OCI-LY1 (cell line): ENCODE measurements around the gene TRIOBP.

Source experiments
- H2AFZ ChIP-seq: fragments of 200-600 bp; sonication (generic), shearing (Covaris generic); 2 replicates; pipeline ENCODE4 v1.6.0; 2014; ENCODE audit warnings: antibody characterized with exemption, mild to moderate bottlenecking, low read length
- H3F3A ChIP-seq: fragments of 200-600 bp; sonication (generic), shearing (Covaris generic); 2 replicates; pipeline ENCODE4 v1.6.0; 2014; ENCODE audit warnings: mild to moderate bottlenecking, antibody characterized with exemption, low read length, moderate library complexity; ENCODE audit not compliant: insufficient read depth
- H3K27ac ChIP-seq: fragments of 200-600 bp; sonication (generic); 2 replicates; pipeline ENCODE4 v1.5.1; 2014; ENCODE audit warnings: low read length, mixed run types, mild to moderate bottlenecking, low read depth; ENCODE audit not compliant: poor library complexity, severe bottlenecking
- H3K27me3 ChIP-seq: fragments of 200-600 bp; sonication (generic); 2 replicates; pipeline ENCODE4 v1.6.0; 2014; ENCODE audit warnings: antibody characterized with exemption, mild to moderate bottlenecking, low read length, moderate library complexity; ENCODE audit not compliant: insufficient read depth
- H3K36me3 ChIP-seq: fragments of 200-600 bp; sonication (generic); 2 replicates; pipeline ENCODE4 v1.6.1; 2014; ENCODE audit warnings: mild to moderate bottlenecking, antibody characterized with exemption, low read length, moderate library complexity, mixed read lengths; ENCODE audit not compliant: insufficient read depth
- H3K4me1 ChIP-seq: fragments of 200-600 bp; sonication (generic); 2 replicates; pipeline ENCODE4 v1.5.1; 2014; ENCODE audit warnings: mild to moderate bottlenecking, low read length, moderate library complexity; ENCODE audit not compliant: insufficient read depth, severe bottlenecking
- H3K4me2 ChIP-seq: fragments of 200-600 bp; sonication (generic), shearing (Covaris generic); 2 replicates; pipeline ENCODE4 v1.6.1; 2014; ENCODE audit warnings: low read length
- H3K4me3 ChIP-seq: fragments of 200-600 bp; sonication (generic); 2 replicates; pipeline ENCODE4 v1.5.1; 2014; ENCODE audit warnings: low read length, low read depth, mild to moderate bottlenecking, mixed read lengths; ENCODE audit not compliant: poor library complexity, severe bottlenecking
- H3K79me2 ChIP-seq: fragments of 200-600 bp; shearing (Covaris generic); 2 replicates; pipeline ENCODE4 v1.6.1; 2016; ENCODE audit warnings: mixed run types, low read length, mixed read lengths; ENCODE audit not compliant: insufficient read depth
- H3K9ac ChIP-seq: fragments of 200-600 bp; sonication (generic), shearing (Covaris generic); 2 replicates; pipeline ENCODE4 v1.6.1; 2014; ENCODE audit warnings: mild to moderate bottlenecking, low read length, mixed read lengths
- H3K9me2 ChIP-seq: fragments of 200-600 bp; sonication (generic), shearing (Covaris generic); 2 replicates; pipeline ENCODE4 v1.6.1; 2014; ENCODE audit warnings: low read depth, mild to moderate bottlenecking, low read length, mixed read lengths
- H3K9me3 ChIP-seq: fragments of 200-600 bp; shearing (Covaris generic); 2 replicates; pipeline ENCODE4 v1.6.1; 2014; ENCODE audit warnings: low read length, mixed read lengths
- H4K20me1 ChIP-seq: fragments of 200-600 bp; sonication (generic), shearing (Covaris generic); 2 replicates; pipeline ENCODE4 v1.6.0; 2016; ENCODE audit warnings: mild to moderate bottlenecking, low read length; ENCODE audit not compliant: insufficient read depth
- CTCF ChIP-seq: fragments of 200-600 bp; sonication (generic), shearing (Covaris generic); IDR thresholded peaks from 2 replicates; pipeline ENCODE4 v1.5.1; 2017; ENCODE audit warnings: mild to moderate bottlenecking, antibody characterized with exemption, low read length, moderate library complexity, mixed read lengths
- EZH2 ChIP-seq: fragments of 200-600 bp; sonication (generic), shearing (Covaris generic); IDR thresholded peaks from 2 replicates; pipeline ENCODE4 v1.8.0; 2017; ENCODE audit warnings: borderline replicate concordance, mixed run types, mild to moderate bottlenecking, antibody characterized with exemption, low read length, moderate library complexity, mixed read lengths

Gene TRIOBP

GRCh38 chr22:37781434-37782059, 84.7 kb downstream of the TRIOBP start:
- H3K27me3 ChIP-seq, result no peaks in the 10 kb centered on the region
- no peak overlapping the region for H3K27ac ChIP-seq
- no peak overlapping the region for H2AFZ ChIP-seq
- H3K36me3 ChIP-seq, result no peaks in the 10 kb centered on the region
- no peaks in the 10 kb centered on the region for H3K9me3 ChIP-seq
- no peaks in the 10 kb centered on the region for H3K9me2 ChIP-seq
- no peaks in the 10 kb centered on the region for H3K79me2 ChIP-seq
- no peaks in the 10 kb centered on the region for H4K20me1 ChIP-seq
- H3K4me3 ChIP-seq, result no peak overlapping the region
- TF ChIP-seq EZH2, result no peak
- TF ChIP-seq CTCF, result peak; percentile 33; the same call in 1 of the 2 replicates
- H3F3A ChIP-seq, result peaks cover 9% of the 10 kb centered on the region; the same call in 1 of the 2 replicates
- no peak overlapping the region for H3K9ac ChIP-seq
- H3K4me1 ChIP-seq, result peaks cover 28% of the 10 kb centered on the region
- no peak overlapping the region for H3K4me2 ChIP-seq

- H3K36me3 ChIP-seq, result no peaks in the 10 kb centered on the region
These were observed 85.7 kb downstream of the TRIOBP start for GRCh38 chr22:37782340-37783168.

GRCh38 chr22:37784829-37785495, 88.1 kb downstream of the TRIOBP start:
- no peaks in the 10 kb centered on the region for H3K36me3 ChIP-seq
- no peak overlapping the region for H3K4me3 ChIP-seq
- H3K27me3 ChIP-seq, result no peaks in the 10 kb centered on the region
- H4K20me1 ChIP-seq, result no peaks in the 10 kb centered on the region
- no peaks in the 10 kb centered on the region for H3K9me3 ChIP-seq
- peaks cover 14% of the 10 kb centered on the region for H3K4me1 ChIP-seq
- H2AFZ ChIP-seq, result no peak overlapping the region
- no peaks in the 10 kb centered on the region for H3F3A ChIP-seq
- no peak for TF ChIP-seq EZH2
- no peak for TF ChIP-seq CTCF
- no peak overlapping the region for H3K9ac ChIP-seq
- no peak overlapping the region for H3K27ac ChIP-seq
- no peaks in the 10 kb centered on the region for H3K79me2 ChIP-seq
- no peaks in the 10 kb centered on the region for H3K9me2 ChIP-seq
- H3K4me2 ChIP-seq, result no peak overlapping the region

More at GRCh38 chr22:37782340-37783168, 85.7 kb downstream of the TRIOBP start:
- Histone ChIP-seq H4K20me1 (no peaks in the 10 kb centered on the region), H3K9ac (no peak overlapping the region), H3K27me3 (no peaks in the 10 kb centered on the region), H3K4me2 (no peak overlapping the region), H3K27ac (no peak overlapping the region), H3F3A (no peaks in the 10 kb centered on the region), H3K9me2 (no peaks in the 10 kb centered on the region), H2AFZ (no peak overlapping the region), H3K9me3 (no peaks in the 10 kb centered on the region), H3K79me2 (no peaks in the 10 kb centered on the region), H3K4me1 (peaks cover 18% of the 10 kb centered on the region), H3K4me3 (no peak overlapping the region)
- TF ChIP-seq CTCF (no peak), EZH2 (no peak)
